ENCODE results near the gene GGPS1.
"Not testable (repeated sequence)": the region's sequence is repeated elsewhere in the genome, so short reads cannot be mapped to it uniquely, and the experiment has no call there.

DNA sequence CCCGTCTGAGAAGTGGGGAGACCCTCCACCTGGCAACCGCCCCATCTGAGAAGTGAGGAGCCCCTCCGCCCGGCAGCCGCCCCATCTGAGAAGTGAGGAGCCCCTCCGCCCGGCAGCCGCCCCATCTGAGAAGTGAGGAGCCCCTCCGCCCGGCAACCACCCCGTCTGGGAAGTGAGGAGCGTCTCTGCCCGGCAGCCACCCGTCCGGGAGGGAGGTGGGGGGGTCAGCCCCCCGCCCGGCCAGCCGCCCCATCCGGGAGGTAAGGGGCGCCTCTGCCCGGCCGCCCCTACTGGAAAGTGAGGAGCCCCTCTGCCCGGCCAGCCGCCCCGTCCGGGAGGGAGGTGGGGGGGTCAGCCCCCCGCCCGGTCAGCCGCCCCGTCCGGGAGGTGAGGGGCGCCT, 19.2 kb upstream of the GGPS1 start:
- TF ChIP-seq CTCF (IDR thresholded peaks at IDR 0.05); POLR2AphosphoS5 (IDR thresholded peaks at IDR 0.05); POLR2A (IDR thresholded peaks at IDR 0.05; ENCODE audit: low read depth); EP300 (IDR thresholded peaks at IDR 0.05): not testable (repeated sequence)

Measured in esophagus muscularis mucosa (tissue), 4 donors.